Measurements from ENCODE around the gene LAD1.

- no peak for TF ChIP-seq CTCF (conservative IDR thresholded peaks at IDR 0.05 in 1 of 2, IDR thresholded peaks at IDR 0.05 in 1 of 2; ENCODE audit: extremely low read depth in 1 of 2, insufficient read depth in 1 of 2, low read depth in 1 of 2, low read length in 2 of 2)
- TF ChIP-seq EZH2 (IDR thresholded peaks at IDR 0.05; ENCODE audit: borderline replicate concordance, low read length): no peak
Measured at GRCh38 chr1:201424146-201424545, 25.0 kb upstream of the LAD1 start.

Measured in mammary epithelial cell (primary cell).